HuH-7.5 (cell line): ENCODE measurements around the gene SULT1C4.

Experiments used
- DNase-seq: peaks from one replicate; pipeline ENCODE4 v3.0.0; 2011; ENCODE audit warnings: low spot score

SULT1C4 gene

DNA sequence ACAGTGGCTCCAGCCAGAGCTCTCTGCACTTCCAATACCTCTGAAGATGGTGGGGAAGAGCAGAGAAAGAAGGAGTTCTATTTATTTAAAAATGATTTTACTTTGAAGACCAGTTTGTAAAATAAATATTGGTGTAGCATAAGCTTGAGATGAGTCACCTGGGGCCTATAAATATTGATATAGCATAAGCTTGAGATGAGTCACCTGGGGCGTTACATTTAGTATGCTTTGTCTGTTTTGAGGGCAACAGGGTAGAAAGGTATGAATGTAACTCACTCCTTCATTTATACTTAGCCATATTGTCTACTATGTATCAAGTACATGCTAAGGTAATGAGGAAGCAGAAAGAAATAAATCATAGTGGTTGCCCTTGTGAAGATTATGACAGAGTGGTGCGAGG is 7.7 kb upstream of the SULT1C4 start:
- DNase-seq: no peak

DNA sequence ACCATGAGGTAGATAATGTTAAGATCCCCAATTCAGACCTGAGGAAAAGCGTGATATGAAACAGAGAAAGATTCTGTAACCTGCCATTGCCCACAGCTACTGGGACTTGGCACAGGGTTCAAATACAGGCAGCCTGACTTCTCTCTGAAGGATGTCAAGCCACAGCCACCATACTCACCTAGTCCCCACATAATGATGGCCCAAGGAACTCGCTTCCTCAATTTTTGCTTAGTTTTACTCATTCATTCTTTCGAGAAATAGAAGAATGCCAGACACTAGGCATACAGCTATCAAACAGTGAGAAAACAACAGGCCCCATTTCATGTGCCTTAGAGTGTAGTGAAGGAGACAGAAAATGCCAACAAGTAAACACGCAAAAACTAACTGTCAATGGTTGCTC is 980 bp upstream of the SULT1C4 start:
- DNase-seq: no peak

DNA sequence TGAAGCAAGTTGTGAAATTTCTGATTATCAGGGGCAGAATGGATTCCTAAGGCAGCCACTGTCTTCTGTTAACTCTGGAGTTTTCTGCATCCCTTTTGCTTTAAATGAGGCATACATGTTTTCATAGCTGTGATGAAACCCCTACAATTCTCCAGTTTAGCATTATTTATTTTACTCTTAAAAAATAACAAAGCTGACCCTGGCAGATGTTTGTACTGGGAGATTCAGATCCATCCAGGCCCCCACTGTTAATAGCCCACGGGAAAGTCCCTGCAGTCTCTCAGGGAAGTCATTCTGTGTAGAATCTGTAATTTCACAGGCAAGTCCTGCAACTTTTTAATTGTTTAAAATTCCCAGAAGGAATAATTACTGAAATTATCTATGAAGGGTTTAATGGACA is 353 bp upstream of the SULT1C4 start:
- no peak for DNase-seq

GRCh38 chr2:108378851-108379250 is 1.1 kb downstream of the SULT1C4 start:
- no peak for DNase-seq

DNA sequence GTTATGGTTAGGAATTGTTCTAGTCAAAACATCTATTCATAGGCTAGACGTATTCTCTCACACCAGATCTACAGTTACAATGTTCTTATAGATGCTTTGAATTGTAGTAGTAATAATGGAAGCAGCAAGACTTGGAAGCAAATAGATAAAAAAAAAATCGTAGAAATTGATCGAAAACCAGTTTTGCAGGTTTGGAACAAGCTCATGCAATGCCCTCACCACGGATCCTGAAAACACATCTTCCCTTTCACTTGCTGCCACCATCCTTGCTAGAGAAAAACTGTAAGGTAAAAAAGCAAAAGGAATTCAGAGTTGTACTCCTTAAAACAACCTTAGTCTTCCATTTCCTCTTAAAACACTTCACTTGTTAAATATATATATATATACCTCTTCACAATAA is 4.4 kb downstream of the SULT1C4 start:
- no peak for DNase-seq

DNA sequence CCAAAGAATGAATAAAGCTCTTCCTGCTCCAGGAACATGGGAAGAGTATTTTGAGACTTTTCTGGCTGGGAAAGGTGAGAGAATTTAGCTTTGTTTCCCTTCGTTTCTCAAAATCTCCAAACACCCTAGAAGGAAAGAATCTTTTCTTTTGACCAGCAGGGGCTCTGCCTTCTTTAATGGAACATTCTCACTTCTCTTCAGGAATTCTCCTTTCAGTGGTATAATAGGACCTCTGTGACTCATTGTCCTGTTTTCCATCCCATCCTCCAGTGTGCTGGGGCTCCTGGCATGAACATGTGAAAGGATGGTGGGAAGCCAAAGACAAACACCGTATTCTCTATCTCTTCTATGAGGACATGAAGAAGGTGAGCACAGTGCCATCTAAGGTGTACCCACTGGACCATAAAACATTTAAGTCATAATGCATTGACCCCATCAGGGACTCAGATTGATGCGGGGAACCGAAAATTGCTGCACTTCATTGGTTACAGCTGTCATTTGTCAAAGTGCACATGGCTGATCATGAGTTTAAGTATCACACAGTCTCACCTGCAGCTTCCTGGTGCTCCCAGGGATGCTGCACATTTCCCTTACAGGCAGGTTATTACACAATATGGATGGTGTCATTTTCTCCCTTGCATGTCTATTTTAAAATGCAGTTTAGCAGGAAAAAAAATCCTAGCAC is 5.5 kb downstream of the SULT1C4 start:
- no peak for DNase-seq

DNA sequence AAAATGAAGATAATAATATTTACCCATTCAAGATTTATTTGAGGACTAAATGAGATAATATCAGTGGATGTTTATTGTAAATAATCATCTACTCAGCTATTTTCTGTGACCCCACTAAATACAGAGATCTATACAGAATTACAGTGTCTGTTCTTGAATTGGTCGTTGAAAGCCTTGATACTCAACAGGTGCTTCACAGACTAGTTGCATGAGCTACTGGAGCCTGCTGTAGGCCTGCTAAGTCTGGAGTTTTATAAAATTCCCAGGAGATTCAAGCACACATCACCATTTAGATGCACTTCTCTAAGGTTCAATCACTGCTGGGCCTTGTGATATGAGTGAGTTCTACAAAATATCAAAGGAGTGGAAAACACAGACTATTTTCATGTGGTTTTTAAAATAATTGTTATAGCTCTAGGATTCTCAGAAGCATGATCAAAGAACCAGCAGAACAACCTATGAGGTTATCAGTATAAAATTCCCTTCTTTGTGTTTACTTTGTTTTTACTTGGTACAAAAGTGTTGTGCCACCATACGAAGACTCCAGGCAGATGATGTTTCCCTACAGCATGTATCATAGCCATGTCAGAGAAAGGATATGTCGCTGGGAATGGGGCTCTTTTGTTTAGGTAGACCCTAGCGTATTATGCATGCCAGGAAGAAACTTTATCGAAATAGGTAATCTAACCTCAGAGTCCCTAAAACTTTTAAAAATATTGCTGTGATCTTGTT is 7.1 kb downstream of the SULT1C4 start:
- no peak for DNase-seq

DNA sequence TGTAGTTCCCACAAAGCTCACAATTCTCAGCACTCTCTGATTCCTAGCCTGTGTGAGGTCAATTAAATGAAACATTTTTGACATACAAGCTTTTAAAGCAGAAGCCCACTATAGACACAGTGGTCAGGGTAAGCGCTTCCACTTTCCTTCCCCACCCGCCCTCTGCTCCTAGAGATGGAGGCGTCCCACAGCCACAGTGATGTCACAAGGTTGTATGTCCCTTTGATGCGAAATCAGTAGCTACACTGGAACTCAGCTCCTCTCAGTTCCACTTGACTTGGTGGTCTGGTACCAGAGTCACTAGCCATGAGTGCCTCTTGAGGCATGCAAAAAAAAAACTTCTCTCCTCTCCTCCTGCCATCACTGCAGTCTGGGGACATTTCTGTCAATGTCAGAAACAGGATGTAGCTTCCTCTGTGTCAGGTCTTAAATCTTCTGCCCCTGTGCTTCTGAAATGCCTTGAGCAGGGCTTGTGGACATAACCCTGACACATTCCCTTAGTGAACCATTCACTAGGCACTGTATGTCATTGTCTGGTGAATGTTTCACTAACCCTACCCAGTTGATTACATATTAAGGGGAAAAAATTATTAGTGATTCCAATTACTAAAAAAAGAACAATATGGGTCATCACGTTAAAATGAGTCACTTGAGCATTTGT is 7.8 kb downstream of the SULT1C4 start:
- DNase-seq: peak; percentile 15

DNA sequence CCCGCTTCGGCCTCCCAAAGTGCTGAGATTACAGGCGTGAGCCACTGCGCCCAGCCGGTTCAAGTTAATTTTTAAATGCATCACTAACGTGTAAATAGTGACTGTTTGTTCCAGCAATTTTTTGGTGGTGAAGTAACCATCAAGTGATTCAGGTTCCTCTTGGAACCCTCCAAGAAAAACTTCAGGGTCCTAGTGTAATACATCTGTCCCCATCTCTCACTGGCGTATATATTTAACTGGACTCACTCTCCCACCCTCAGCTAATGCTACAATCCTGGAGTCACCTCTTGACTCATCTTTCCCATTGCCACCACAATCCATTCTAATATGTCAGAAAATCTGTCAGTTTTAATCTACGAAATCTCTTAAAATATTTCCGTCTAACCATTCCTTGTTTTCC is 10.3 kb downstream of the SULT1C4 start:
- no peak for DNase-seq

DNA sequence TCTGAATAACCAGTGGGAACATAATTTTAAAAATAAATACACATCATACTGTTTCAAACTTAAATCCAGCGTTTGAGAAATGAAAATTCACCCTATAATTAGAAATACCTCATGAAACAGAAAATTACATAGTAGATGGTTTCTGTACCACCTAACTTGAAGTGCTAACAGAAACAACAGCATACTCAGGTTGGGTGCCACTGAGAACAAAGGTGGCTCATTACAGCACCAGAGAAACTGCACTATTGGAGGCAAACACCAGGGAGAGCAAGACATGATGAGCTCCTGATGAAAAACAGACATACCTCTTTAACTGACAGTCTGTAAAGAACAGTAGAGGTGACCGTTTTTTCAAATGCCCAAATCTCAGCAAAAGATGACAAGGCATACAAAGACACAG is 12.6 kb downstream of the SULT1C4 start:
- no peak for DNase-seq

DNA sequence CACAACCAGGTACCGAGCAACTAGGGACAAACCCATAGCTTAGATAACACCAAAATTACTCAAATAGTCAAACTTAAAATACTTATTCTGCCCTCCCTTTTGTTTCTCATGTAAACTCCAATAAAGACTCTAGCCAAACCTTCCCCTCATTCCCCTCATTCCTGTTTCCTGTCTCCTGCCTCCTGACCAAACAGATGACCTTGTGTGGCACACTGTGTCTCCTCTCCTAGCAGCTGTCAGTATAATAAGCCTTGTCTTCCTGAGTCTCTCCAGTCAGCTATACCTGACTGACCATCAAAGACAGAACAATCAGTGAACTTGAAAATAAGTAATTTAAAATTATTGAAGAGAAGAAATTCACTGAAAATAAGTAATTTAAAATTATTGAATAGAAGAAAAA is 14.3 kb downstream of the SULT1C4 start:
- DNase-seq: no peak

DNA sequence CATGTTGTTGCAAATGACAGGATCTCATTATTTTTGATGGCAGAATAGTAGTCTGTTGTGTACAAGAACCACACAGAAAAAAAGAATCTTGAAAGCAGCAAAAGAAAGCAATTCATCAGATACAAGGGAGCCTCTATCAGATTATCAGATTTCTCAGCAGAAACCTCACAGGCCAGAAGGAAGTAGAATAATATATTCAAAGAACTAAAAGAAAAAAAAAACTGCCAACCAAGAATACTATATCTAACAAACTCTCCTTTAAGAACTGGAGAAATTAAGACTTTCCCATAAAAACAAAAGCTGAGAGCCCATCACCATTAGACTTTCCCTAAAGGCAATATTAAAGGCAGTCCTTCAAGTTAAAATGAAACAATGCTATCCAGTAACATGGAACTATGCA is 15.4 kb downstream of the SULT1C4 start:
- DNase-seq: no peak

- no peak for DNase-seq
These were observed 17.4 kb downstream of the SULT1C4 start for GRCh38 chr2:108395155-108395554.

DNA sequence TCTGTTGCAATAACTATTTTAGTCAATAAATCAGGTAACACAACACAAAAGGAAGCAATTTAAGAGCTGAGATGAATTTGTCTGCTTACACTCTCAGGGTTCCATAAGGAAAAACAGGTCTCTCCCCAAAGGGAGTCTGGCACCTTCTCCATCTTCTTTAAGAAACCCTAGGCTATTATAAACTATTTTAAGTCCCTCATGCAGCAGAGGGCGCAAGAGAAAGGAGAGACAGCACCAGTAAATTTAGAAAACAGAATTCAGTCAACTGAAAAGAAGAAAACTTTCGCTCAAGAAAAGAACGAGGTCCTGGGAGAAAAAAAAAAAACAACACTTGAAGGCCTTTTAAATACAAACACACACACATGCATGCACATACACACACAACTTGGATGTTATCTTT is 19.1 kb downstream of the SULT1C4 start:
- DNase-seq: no peak

DNA sequence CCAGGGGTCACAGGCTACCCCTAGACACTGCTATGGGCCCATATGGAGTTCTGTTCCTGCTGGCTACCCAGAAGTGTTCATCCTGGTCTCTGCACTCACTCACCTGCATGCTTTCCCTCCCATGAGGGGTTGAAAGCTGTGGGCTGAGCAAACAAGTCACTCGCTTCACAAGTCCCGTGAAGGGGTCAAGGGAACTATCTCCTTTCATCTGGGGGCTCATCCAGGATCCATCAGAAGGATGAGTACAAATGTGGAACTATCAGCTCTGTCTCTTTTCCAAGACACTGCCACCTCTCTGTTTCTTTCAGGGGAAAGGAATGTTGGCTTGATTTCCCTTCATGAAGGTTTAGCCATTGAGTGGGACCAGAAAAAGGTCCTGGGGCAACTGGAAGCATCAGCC is 21.7 kb downstream of the SULT1C4 start:
- DNase-seq: no peak

DNA sequence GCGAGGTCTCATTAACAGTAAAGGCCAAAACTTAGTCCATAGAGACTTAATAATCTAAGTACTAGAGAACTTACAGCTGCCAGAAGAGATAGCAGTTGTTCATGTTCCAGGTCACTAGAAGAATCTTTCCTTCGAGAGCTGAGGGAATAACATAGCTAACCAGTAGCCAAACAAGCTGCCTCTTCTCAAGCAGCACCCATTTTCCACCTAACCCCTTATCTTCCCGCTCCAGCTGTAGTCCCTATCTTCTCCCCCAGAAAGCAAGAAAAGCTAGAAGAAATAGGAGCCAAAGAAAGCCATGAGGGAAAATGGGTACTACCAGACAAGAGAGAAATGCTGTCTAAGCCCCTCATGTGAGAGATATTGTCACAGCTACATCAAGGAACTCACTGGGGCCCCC is 24.0 kb downstream of the SULT1C4 start:
- DNase-seq: no peak

GRCh38 chr2:108403494-108403893 is 25.7 kb downstream of the SULT1C4 start:
- DNase-seq: no peak

DNA sequence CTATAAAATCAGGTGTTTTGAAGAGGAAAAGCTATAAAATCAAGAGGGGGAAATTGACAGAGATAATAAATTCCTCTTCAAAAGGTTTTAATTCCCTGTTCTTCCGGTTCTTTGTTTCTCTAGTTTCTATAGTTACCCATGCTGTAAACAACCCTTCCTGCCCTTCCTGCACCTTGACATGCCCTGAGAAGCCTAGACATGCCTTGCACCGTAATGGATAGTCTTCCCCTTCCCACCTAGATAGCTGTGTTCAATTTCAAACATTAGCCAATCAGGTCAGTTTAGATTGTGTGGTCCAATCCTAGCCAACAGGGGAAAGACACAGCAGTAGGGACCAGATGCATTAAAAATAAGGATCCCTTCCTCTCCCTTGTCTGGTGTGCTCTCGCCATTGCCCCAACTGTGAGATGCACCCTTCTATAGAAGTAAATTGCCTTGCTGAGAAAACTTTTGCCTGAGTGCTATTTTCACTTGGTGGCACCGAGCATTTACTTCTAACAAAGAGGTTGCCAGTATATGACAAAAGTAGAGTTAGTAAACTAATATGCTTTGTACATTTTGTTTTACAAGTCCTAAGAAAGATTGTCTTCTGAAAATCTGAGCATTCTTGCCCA is 27.1 kb downstream of the SULT1C4 start:
- DNase-seq: no peak

DNA sequence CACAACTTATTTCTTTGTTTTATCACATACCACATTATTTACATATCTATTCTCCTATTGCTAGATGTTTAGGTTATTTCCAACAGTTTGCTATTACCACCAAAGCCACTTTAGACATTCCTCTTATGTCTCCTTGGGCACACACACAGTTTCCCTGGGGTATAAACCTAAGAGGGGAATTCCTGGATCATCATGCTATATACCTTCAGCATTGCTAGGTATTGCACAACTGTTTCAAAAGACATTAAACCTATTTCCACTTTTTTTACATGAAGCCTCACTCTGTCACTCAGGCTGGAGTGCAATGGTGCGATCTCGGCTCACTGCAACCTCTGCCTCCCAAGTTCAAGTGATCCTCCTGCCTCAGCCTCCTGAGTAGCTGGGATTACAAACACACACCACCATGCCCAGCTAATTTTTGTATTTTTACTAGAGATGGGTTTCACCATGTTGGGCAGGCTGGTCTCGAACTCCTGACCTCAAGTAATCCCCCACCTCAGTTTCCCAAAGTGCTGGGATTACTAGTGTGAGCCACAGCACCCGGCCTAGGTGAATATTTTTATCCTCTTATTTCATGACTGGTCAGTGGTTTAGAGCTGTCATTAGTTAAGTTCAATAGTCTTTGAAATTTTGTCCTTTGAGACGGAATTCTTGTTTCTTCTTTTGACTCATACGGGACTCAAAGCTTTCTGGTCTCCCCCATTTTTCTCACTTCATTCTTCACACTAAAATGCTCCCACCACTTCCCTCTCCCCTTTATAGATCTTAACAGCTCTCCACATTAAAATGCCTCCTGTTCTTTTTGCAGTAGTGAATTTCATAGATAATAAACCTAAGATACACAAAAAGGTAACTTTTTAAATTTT is 30.3 kb downstream of the SULT1C4 start:
- DNase-seq: no peak

GRCh38 chr2:108409768-108410167 is 32.0 kb downstream of the SULT1C4 start:
- no peak for DNase-seq

GRCh38 chr2:108412995-108413710 is 35.4 kb downstream of the SULT1C4 start:
- no peak for DNase-seq
